Breast epithelium (tissue), 4 donors: ENCODE data around the gene ID1. TPM values are rescaled to one million over a fixed set of nuclear protein-coding genes. Genes with fewer than 3 reads are reported as not detected.

ENCODE experiments used
- DNase-seq, 2 donors: peaks; one replicate each; pipeline ENCODE4 v3.0.0-alpha.2; 2019; ENCODE audit warnings: low spot score in 2 of 2
- H3K27ac ChIP-seq, 2 donors: fragments of 200-600 bp; sonication (generic) in 1 of 2; one replicate each; pipeline ENCODE4 v1.5.1; 2016 to 2019; ENCODE audit warnings: mild to moderate bottlenecking in 1 of 2
- H3K27me3 ChIP-seq, 2 donors: fragments of 200-600 bp; sonication (generic) in 1 of 2; one replicate each; pipeline versions ENCODE4 v1.5.1 to v1.6.0; 2017 to 2019; ENCODE audit warnings: control low read depth in 1 of 2, mild to moderate bottlenecking in 1 of 2
- H3K36me3 ChIP-seq: fragments of 200-600 bp; one replicate; pipeline ENCODE4 v1.5.1; 2019
- H3K4me1 ChIP-seq, 2 donors: fragments of 200-600 bp; sonication (generic); one replicate each; pipeline ENCODE4 v1.5.1; 2016 to 2019; ENCODE audit warnings: control low read depth in 1 of 2
- H3K4me3 ChIP-seq, 3 donors: fragments of 200-600 bp; sonication (generic); 1 replicate in 2 of 3; 2 replicates in 1 of 3; pipeline ENCODE4 v1.5.1; 2016 to 2019; ENCODE audit warnings: mild to moderate bottlenecking in 3 of 3, moderate library complexity in 2 of 3
- H3K9me3 ChIP-seq, 2 donors: fragments of 200-600 bp; sonication (generic) in 1 of 2; one replicate each; pipeline ENCODE4 v1.5.1; 2016 to 2019; ENCODE audit warnings: control low read depth in 1 of 2
- POLR2A ChIP-seq: fragments of 450-650 bp; IDR thresholded peaks from one replicate; pipeline ENCODE4 v1.6.1; 2016; ENCODE audit warnings: antibody characterized with exemption, mild to moderate bottlenecking, moderate library complexity
- POLR2AphosphoS5 ChIP-seq, 3 donors: sonication (generic); formaldehyde crosslinking; IDR thresholded peaks; one replicate each; pipeline ENCODE4 v1.6.1; 2017; ENCODE audit warnings: antibody characterized with exemption in 3 of 3
- intact Hi-C: fragments of 100-400 bp; cut with DNase I; formaldehyde crosslinking; loops from one replicate; pipeline ENCODE4 v1.15.1; 2023; ENCODE audit warnings: low total_unique reads
- total RNA-seq, 3 donors: library from RNA; depleted of rRNA; stranded (reverse); fragments of >200 nt; gene quantifications; one replicate each; pipeline ENCODE4 v1.1.0, GENCODE V29; 2016
- TF ChIP-seq, protein P1 (sequence below), 3 donors: fragments of 450-650 bp; IDR thresholded peaks; one replicate each; pipeline ENCODE4 v1.5.1; 2016 to 2017; ENCODE audit warnings: antibody characterized with exemption in 3 of 3, mild to moderate bottlenecking in 3 of 3, moderate library complexity in 3 of 3

ID1 gene
- total RNA-seq, 3 donors from 2014 or later, result 156 to 407 (median 270) TPM

- H3K27me3 ChIP-seq, result no peaks in the 10 kb centered on the region
- no peak overlapping the region for H3K27ac ChIP-seq
- TF ChIP-seq POLR2A (no peak), POLR2AphosphoS5 (IDR thresholded peaks at IDR 0.05) (no peak)
- no peak for DNase-seq
- no peaks in the 10 kb centered on the region for H3K9me3 ChIP-seq
- no peaks in the 10 kb centered on the region for H3K36me3 ChIP-seq
- intact Hi-C loops, result no loop called here
- no peak overlapping the region for H3K4me3 ChIP-seq
- no peaks in the 10 kb centered on the region for H3K4me1 ChIP-seq
These were observed 25.2 kb downstream of the ID1 start for GRCh38 chr20:31630187-31630790.

DNA sequence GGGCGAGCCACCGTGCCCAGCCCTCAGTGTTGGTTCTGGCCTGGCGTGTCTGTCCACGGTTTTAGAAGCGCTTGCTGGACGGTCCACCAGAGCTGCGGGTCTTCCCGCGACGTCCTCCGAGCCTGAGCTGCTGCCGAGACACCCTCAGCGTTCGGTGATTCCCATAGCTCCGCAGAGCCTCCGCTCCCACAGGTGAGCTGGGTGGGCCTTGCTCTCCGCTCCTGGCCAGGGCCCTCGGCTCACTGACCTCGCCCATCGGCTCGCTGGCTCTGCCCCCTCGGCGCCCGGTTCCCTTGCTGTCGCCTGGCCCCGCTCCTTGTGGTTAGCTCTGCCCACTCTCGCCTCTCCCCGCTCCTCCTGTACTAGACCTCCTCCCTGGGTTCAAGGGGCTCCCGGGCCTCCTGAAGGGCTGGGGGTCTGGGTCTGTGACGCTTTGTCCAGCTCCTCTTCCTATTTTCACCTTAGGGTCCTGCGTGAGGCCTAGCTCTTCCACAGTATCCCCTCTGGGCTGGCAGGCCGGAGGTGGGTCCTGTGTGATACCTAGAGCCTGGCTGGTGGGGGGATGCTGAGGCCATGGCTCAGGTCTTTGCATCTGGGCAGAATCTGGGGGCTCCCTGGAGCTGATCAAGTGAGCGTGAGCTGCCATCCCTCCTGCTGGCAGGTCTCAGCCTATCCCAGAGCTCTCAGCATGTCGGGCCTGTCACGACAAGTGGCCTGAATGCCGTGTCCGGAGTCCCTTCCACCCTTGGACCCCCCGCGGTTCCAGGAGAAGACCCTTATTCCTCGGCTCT is 27.7 kb downstream of the ID1 start:
- H3K36me3 ChIP-seq, result no peaks in the 10 kb centered on the region
- no peak overlapping the region for H3K27ac ChIP-seq
- TF ChIP-seq POLR2AphosphoS5 (IDR thresholded peaks at IDR 0.05) (no peak), POLR2A (no peak)
- TF ChIP-seq, protein P1, sequence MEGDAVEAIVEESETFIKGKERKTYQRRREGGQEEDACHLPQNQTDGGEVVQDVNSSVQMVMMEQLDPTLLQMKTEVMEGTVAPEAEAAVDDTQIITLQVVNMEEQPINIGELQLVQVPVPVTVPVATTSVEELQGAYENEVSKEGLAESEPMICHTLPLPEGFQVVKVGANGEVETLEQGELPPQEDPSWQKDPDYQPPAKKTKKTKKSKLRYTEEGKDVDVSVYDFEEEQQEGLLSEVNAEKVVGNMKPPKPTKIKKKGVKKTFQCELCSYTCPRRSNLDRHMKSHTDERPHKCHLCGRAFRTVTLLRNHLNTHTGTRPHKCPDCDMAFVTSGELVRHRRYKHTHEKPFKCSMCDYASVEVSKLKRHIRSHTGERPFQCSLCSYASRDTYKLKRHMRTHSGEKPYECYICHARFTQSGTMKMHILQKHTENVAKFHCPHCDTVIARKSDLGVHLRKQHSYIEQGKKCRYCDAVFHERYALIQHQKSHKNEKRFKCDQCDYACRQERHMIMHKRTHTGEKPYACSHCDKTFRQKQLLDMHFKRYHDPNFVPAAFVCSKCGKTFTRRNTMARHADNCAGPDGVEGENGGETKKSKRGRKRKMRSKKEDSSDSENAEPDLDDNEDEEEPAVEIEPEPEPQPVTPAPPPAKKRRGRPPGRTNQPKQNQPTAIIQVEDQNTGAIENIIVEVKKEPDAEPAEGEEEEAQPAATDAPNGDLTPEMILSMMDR (IDR thresholded peaks at IDR 0.05), result no peak
- no peaks in the 10 kb centered on the region for H3K4me1 ChIP-seq
- intact Hi-C loops, result no loop called here
- H3K27me3 ChIP-seq, result peaks cover 0 to 5% of the 10 kb centered on the region in 2 donors
- no peak overlapping the region for H3K4me3 ChIP-seq
- no peaks in the 10 kb centered on the region for H3K9me3 ChIP-seq
- no peak for DNase-seq

DNA sequence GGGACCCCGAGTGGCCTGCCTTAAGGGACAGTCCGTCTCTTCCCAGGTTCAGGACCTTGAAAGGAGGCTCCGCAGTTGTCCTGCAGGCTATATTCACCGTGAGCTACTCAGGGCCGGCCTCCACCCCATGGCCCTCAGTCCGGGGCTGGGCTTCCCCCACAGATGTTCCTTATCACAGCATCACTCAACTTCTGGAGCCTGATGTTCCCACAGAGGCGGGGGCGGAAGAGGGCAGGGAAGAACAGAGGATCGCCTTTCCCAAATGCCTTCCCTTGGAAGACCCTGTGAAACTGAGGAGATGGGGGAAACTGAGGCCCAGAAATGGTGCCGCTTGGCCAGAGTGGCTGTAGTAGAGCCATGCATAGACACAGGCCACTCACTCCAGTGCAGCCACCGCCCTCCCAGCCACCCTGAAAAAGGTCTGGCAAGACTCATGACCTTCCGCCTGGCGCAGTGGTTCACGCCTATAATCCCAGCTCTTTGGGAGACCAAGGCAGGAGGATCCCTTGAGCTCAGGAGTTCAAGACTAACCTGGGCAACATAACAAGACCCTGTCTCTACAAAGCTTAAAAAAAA is 28.3 kb downstream of the ID1 start:
- intact Hi-C loops, result no loop called here
- no peaks in the 10 kb centered on the region for H3K9me3 ChIP-seq
- H3K27ac ChIP-seq, result no peak overlapping the region
- TF ChIP-seq POLR2AphosphoS5 (IDR thresholded peaks at IDR 0.05) (no peak), POLR2A (no peak)
- TF ChIP-seq, protein P1 (IDR thresholded peaks at IDR 0.05), result no peak
- H3K4me3 ChIP-seq, result no peak overlapping the region
- H3K36me3 ChIP-seq, result no peaks in the 10 kb centered on the region
- peaks cover 0 to 10% of the 10 kb centered on the region in 2 donors for H3K27me3 ChIP-seq
- no peaks in the 10 kb centered on the region for H3K4me1 ChIP-seq
- DNase-seq, result no peak

GRCh38 chr20:31637660-31638059 is 32.6 kb downstream of the ID1 start, which contains the start of gene COX4I2:
COX4I2 (plus strand) TSS chr20:31637912; CDS start chr20:31639018, 1,106 bp downstream.
- no peaks in the 10 kb centered on the region for H3K36me3 ChIP-seq
- peaks cover 0 to 17% of the 10 kb centered on the region in 2 donors for H3K27me3 ChIP-seq
- H3K4me1 ChIP-seq, result no peaks in the 10 kb centered on the region
- TF ChIP-seq POLR2A (no peak), POLR2AphosphoS5 (IDR thresholded peaks at IDR 0.05) (no peak)
- TF ChIP-seq, protein P1 (IDR thresholded peaks at IDR 0.05), result no peak
- H3K4me3 ChIP-seq, result peak within 1 kb of the TSS; percentile 9 to 52 (median 9)
- no peak for DNase-seq
- intact Hi-C loops, result loop anchor here (1.0 kb wide), 1 partner anchor 25 kb away; no protein-coding TSS in a partner anchor
- no peaks in the 10 kb centered on the region for H3K9me3 ChIP-seq
- peak within 1 kb of the TSS in 1 of 2 donors; percentile 43 for H3K27ac ChIP-seq

- no peaks in the 10 kb centered on the region for H3K4me1 ChIP-seq
- H3K27ac ChIP-seq, result peak overlapping the region in 1 of 2 donors; percentile 43
- peaks cover 0 to 17% of the 10 kb centered on the region in 2 donors for H3K27me3 ChIP-seq
- TF ChIP-seq POLR2AphosphoS5 (IDR thresholded peaks at IDR 0.05) (no peak), POLR2A (no peak)
- TF ChIP-seq, protein P1 (IDR thresholded peaks at IDR 0.05), result no peak
- DNase-seq, result no peak
- H3K4me3 ChIP-seq, result peak overlapping the region in 1 of 3 donors; percentile 9
- H3K36me3 ChIP-seq, result no peaks in the 10 kb centered on the region
- H3K9me3 ChIP-seq, result no peaks in the 10 kb centered on the region
- intact Hi-C loops, result loop anchor here (1.0 kb wide), 1 partner anchor 24 kb away; no protein-coding TSS in a partner anchor
These were observed 33.2 kb downstream of the ID1 start for GRCh38 chr20:31638317-31638716.
